Measurements from ENCODE around the gene OR1D2.
A peak's percentile ranks its signal among the peaks of the same experiment; 100 is the strongest.
"Not testable (repeated sequence)": the region's sequence is repeated elsewhere in the genome, so short reads cannot be mapped to it uniquely, and the experiment has no call there.

The OR1D2 gene, protein sequence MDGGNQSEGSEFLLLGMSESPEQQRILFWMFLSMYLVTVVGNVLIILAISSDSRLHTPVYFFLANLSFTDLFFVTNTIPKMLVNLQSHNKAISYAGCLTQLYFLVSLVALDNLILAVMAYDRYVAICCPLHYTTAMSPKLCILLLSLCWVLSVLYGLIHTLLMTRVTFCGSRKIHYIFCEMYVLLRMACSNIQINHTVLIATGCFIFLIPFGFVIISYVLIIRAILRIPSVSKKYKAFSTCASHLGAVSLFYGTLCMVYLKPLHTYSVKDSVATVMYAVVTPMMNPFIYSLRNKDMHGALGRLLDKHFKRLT

DNA sequence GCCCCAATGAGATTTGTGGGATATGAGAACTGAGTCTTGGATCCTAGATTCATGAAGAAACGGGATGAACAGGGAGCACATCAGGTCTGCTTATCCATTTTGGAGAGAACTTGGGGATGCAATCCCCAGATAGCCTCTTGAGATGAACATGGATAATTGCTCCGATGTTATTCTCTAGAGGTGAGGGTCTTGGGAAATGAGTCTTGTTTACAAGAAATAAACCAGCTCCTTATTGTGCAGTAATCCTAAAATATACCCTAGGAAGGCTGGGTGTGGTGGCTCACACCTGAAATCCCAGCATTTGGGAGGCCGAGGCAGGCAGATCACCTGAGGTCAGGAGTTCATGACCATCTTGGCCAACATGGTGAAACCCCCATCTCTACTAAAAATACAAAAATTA, at the start of gene OR1D2:
TSS of gene OR1D2 (minus strand) at position 101 of the 400 bp plus-strand sequence. CDS start 11,426 bp downstream, outside the sequence.
- DNase-seq (ENCODE audit: low read depth, low spot score) = no peak

DNA sequence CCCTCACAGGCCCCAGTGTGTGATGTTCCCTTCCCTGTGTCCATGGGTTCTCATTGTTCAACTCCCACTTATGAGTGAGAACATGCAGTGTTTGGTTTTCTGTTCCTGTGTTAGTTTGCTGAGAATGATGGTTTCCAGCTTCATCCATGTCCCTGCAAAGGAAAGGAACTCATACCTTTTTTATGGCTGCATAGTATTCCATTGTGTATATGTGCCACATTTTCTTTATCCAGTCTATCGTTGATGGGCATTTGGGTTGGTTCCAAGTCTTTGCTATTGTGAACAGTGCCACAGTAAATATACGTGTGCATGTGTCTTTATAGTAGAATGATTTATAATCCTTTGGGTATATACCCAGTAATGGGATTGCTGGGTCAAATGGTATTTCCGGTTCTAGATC, 33.3 kb upstream of the OR1D2 start:
- not testable (repeated sequence) for DNase-seq (ENCODE audit: low read depth, low spot score)

DNA sequence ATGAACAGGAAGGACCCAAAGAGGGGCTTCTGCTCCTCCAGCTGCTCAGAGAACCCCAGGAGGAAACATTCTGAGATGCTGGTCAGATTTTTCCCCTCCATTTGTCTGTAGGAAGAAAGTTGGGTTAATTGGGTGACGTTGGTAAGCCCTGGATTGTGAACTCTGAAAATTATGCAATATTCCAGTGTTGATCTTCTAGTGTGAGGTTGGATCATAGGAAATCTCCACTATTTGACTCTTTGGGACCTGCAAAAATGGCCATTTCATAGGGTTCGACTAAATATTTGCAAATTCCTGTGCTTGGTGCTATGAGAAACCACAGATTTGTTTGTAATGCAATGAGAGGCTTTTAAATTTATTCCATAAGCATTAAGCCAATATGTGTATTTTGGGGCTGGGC, 23.2 kb upstream of the OR1D2 start, which contains the start of gene OR1G1:
TSS of gene OR1G1 (minus strand) at position 101 of the 400 bp plus-strand sequence. CDS start at position 101, 0 bp downstream.
- DNase-seq (ENCODE audit: low read depth, low spot score) = no peak

DNA sequence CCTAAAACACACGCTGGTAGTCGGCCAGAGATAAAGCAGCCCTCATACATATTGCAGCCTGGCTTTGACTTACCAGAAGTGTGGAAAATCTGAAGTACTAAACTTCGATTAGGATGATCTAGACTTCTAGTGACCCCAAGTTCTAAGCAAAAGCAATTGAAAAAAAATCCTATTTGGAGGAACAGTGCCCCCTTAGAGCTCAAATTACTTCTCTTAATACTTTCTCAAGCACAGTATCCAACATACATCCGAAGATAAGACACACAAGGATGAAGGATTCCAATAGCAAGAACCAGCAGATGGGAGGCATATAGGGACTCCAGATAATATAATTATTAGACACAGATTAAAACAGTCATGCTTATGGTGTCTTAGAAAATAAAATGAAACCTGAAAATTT, 30.4 kb downstream of the OR1D2 start:
- not testable (repeated sequence) for DNase-seq (ENCODE audit: low read depth, low spot score)

GRCh38 chr17:3065192-3065591, 39.0 kb downstream of the OR1D2 start:
- DNase-seq (ENCODE audit: low read depth, low spot score) = not testable (repeated sequence)

- DNase-seq (ENCODE audit: low read depth, low spot score) = not testable (repeated sequence)
These were observed 40.7 kb downstream of the OR1D2 start, which contains the start of gene OR1D5 for GRCh38 chr17:3063507-3063906. Gene OR1D5 (minus strand): TSS chr17:3063607. CDS start chr17:3063607, 0 bp downstream.

- DNase-seq (ENCODE audit: low read depth, low spot score) = not testable (repeated sequence)
These were observed 41.3 kb downstream of the OR1D2 start for GRCh38 chr17:3062824-3063377.

DNA sequence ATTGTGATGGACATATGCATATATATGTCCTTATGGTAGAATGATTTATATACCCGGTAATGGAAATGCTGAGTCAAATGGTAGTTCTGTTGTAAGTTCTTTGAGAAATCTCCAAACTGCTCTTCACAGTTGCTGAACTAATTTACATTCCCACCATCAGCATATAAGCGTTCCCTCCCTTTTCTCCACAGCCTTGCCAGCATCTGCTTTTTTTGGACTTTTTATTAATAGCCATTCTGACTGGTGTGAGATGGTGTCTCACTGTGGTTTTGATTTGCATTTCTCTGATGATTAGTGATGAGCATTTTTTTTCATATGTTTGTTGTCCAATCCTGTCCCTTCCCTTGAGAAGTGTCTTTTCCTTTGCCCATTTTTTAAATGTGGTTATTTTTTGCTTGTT, 49.4 kb downstream of the OR1D2 start:
- DNase-seq (ENCODE audit: low read depth, low spot score) = not testable (repeated sequence)

DNA sequence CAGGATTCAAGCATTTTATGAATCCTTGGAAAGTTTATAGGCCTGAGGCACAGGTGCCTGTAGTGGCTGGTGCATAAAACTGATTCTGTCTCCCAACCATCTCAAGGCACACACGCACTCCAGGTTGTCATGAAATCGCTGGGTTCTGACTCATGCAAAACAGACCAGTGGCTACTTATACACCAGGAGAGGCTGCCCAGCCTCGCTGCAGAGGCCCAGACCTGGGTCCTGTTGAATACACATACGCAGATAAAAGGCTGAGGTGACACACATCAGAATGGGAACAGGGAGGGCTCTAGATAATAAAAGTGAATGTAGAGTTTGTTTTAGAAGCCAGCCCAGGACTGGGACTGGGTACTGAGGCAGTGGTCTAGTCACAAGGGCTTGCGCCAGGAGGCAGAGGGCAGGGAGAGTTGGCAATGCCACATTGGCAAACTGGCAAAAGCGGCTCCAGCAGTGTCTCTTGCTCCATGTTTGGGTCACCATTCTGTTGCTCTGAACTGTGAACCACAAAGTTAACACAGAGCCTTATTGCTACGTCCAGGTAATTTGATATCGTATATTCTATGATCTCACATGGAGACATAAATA, 54.4 kb downstream of the OR1D2 start:
- no peak for DNase-seq (ENCODE audit: low read depth, low spot score)

GRCh38 chr17:3048727-3049471, 55.3 kb downstream of the OR1D2 start:
- peak; percentile 77 for DNase-seq (ENCODE audit: low read depth, low spot score)

DNA sequence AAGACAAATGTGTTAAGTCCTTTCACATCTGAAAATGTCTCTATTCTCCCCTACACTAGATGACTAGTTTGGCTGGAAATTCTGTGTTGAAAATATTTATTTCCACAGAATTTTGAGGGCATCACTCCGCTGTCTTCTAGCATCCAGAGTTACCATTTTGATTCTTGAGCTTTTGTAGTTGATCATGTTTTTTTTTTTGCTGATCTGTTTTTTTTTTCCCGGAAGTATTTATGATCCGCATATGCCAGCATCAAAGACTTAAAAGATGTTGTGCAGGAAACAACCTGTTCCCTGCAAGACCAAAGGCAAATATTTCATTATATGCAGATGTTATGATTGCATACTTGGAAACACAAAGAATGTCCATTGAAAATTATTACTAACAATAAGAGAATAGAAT, 57.5 kb downstream of the OR1D2 start:
- no peak for DNase-seq (ENCODE audit: low read depth, low spot score)

DNA sequence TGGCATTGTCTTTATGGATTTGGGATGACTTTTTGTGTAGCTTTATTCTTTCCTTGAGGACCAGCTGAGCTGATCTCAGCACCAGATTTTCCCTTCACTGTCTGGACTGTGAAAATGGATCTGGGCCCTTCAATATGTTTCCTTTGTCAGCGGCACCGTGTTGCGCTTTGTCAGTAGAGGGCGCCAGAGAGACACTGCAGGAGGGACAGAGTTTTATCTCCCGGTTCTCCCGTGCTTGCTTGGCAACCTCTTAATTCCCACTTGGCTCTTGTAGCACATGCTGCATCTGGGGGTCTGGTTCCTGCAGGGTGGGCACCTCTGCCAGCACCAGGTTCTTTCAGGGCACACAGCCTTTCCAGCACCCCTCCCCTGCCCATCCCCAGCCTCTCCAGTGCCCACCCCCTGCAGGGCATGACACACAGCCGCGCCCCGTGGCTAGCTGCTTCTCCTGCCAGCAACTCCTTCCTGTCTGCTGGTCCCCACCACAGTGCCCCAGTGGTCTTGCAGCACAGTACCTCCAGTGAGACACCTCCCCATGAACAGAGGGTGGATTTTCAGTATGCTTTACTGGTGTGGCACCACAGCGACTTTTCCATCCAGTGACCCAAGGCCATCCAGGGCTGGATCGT, 60.4 kb downstream of the OR1D2 start:
- no peak for DNase-seq (ENCODE audit: low read depth, low spot score)

DNA sequence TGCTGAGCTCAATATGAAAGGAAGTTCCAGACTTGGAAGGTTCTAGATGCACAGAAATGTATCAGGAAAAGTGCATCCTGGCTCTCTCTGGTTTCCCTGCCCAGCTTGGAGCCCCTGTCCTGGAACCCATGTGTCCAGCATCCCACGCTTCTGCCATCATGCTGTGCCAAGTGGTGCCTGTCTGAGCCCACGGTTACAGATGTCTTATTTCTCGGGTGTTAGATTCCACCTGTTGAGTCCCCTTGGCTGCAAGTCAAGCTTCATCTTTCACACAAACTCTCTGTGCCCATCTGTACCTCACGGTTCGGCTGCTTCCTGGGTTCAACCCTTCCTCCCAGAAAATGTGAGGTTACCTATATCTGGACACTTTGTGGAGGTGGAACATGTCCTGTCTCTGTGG, 63.3 kb downstream of the OR1D2 start:
- DNase-seq (ENCODE audit: low read depth, low spot score) = no peak

GRCh38 chr17:3039736-3040135, 64.5 kb downstream of the OR1D2 start:
- DNase-seq (ENCODE audit: low read depth, low spot score) = no peak

GRCh38 chr17:3038941-3039340, 65.3 kb downstream of the OR1D2 start:
- no peak for DNase-seq (ENCODE audit: low read depth, low spot score)
